ENCODE measurements around the gene LRRFIP1.

The LRRFIP1 gene

DNA sequence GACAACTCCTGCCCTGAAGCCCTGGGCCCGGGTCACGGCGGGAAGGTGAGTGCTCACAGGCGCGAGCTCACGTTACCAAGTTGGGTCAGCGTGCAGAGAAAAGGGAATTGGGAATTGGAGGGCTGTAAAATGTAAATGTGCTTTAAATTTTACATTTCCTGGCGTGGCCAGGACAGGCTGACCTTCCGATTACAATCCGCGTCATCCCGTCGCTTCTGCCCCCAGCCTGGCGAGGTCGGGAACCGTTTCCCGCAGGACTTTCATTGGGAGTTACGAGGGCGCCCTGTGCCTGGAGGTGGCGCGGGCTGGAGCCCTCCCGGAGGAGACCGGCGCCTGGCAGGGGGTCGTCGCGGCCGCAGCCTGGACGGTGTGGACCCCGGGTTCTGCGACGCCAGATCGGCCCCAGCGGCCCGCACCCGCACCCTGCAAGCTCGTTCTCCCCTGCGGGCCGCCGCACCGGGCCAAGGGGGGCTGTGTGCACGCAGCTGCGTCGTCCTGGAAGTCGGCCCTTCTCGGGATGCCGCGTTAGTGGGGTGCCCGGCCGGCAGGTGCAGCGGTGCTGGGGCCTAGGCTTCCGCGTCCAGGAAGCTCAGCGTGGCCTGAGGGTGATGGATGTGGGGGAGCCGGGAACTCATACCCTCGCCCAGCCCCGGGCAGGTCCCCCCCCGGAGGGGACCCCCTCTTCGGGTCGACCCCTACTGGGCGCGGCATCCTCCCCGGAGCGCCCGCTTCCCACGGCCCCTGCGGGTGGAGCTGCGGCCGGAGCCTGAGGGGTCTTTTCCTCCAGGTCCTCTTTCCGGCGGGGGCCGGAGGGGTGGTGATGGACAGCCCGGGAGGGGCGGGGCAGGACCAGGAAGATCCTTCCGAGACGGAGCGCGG lies 63.9 kb downstream of the LRRFIP1 start:
- no peak for DNase-seq

DNA sequence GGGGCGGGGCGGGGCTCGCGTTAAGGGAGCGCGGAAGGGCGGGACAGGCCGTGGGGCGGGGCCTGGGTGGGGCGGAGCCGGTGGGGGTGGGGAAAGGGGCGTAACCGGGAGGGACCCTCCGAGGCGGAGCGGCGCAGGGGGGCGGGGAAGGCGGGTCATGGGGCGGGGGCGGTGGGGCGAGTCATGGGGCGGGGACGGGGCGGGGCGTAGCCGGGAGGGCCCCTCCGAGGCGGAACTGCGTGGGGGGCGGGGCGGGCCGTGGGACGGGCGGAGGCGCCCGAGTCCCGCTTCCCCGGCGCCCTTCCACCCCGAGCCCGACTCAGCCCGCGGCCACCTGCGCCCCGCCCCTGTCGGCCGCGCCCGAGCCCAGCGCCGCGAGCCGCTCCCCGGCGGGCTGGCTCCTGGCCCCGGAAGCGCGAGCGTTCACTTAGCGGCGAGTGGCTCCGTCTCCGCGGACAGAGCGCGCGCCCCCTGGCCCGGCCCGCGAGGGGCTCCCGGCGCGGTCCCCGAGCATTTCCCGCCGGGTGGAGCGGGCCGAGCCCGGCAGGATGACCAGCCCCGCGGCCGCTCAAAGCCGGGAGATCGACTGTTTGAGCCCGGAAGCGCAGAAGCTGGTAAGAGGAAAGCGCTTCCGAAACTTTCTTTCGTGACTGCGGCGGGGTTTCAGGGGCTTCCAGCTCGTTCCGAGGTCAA lies 64.7 kb downstream of the LRRFIP1 start:
- DNase-seq = peak; percentile 96

DNA sequence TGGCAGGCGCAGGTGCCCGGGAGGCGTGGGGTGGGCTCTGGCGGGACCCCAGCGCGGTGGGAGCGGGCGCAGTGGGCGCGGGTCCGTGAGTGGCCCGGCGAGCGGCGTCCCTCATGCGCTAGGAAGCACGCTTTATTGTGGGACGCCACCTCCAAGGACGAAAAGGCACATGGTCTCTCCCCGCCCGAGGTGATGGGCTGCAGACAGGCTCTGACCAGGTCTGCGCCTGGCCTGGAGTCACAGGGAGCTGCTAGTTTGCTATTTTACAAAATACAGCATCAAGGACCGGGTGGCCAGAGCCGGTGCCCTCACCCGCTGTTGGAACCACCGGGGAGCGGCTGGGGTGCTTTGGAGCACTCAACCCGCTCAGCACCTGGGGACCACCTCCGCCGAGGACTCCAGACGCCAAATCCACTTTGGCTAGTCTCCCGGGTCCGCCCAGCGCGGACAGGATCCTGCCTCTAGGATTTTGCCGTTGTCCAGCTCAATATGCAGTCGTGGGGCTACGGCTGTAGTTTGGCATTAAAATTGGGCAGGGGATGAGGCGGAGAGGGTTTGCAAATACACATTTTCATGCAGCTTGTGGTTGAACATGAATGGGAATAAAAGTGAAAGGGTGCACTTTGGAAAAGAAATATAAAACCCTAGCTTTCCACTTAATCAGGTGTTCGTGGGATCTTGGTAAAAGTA lies 65.4 kb downstream of the LRRFIP1 start:
- no peak for DNase-seq

DNA sequence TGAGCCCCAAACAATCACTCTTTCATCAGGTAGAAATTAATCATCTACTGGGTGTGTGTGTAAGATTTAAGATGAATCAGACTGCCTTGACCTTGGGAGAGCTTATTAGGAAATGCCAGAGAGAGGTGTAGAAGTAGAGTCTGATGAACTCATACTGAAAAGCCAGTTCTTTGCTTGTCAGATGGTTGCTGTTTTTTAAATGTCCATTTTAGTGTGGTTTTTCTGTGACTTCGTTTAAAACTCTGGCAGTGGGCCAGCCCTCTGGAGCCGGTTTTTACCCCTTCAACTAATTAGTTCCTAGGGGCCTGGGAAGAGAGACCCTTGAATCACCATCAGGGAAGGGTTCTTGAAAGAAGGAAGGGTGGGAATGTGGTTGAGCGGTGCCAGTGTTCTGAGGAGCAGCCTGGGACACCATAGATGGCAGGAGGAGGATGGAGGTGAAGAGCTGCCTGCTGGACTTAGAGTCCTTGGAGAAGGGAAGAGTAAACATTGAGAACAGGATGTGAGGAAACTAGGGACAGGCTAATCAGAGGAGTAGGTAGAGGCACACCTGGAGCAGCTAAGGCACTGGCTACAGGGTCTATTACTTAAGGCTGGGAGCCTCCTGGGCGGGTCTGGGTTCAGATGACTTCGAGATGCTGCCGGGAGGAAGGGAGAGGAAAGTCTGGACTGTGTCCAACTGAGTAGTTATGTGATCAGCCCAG lies 66.1 kb downstream of the LRRFIP1 start:
- DNase-seq = peak; percentile 69

DNA sequence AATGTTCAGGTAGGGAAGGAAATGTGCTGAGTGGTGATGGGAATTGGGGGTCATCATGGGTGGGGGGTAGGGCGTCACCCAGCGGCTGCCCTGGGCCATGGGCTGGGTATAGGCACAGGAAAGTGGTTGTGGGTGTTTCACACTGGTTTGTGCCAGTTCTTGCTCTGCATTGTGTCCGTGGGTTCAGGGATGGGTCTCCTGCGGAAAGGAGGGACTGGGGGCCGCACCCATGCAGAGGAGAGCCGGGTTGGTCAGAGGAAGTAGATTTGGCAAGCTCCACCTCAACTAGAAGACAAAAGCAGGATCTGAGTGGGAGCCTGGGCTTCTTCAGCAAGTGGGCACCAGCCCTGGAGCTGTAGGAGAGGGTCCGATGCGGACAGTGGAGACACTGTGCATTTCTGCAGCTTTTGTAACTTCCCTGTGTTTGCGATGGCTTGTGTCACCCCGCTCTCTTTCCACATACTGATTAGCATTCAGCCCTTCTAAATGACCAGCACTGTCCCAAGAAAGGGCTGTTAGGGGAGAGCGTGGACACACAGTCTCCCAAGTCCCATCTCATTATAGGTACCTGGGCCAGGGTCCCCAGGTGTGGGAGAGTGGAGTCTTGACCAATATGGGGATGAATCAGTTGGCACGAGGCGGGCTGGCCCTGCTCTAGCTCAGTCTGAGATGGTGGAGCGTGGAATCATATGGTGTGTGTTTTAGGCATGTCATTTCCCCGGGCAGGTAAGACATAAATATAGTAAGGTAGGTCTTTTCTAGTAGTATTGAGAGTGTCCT lies 67.2 kb downstream of the LRRFIP1 start:
- DNase-seq = peak; percentile 53

GRCh38 chr2:237695201-237695780 lies 67.9 kb downstream of the LRRFIP1 start:
- peak; percentile 64 for DNase-seq

- DNase-seq = no peak
Observed at GRCh38 chr2:237696461-237696860, 69.1 kb downstream of the LRRFIP1 start.

DNA sequence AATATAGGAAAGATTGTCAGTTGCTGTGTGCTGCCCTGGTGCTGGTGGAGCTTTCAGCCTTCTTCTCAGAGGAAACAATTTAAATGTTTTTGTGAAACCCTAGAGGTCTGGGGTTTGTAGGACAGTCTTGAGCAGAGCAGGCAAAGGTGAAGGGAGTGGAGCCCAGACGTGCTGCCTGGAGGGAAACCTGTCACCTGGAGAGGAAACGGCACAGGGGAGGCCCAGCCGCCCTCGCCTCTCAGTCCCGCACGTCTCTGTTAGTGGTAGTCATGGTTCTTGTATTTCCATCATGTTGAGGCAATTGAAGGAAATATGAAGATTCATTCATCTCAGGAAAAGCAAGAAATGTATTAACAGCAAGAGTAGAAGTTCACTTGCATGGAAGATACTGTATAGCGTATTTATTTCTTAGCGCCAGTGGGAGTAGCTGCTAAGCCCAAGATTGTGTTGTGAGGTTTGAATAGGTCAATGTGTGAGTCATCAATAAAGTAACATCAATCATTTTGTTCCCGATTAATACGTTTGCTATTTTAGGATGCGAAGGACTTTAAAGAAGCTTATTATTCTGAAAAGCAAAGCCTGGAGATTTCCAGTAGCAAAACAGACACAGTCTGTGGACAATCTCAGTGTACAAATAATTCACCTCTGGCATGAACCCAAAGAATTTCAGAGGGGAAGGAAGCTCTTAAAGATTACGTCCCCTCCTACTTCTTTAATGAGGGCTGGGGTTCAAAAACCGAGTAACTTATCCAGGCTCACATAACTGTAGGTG lies 70.4 kb downstream of the LRRFIP1 start:
- no peak for DNase-seq

DNA sequence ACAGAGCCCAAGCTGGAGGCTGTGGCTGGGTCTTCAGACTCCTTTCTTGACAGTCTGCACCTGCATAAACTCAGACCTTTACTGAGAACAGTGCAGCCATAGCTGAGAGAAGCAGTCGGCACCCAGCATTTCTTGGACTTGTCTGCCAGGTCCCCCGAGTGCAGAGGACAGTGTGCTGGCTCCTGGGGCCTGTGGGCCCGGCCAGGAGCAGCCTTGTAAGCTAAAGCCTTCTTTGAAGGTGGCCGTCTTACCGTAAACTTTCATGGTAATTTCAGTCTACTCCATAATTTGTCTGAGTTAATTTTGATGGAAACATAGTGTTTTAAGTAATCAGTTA lies 70.9 kb downstream of the LRRFIP1 start:
- no peak for DNase-seq

DNA sequence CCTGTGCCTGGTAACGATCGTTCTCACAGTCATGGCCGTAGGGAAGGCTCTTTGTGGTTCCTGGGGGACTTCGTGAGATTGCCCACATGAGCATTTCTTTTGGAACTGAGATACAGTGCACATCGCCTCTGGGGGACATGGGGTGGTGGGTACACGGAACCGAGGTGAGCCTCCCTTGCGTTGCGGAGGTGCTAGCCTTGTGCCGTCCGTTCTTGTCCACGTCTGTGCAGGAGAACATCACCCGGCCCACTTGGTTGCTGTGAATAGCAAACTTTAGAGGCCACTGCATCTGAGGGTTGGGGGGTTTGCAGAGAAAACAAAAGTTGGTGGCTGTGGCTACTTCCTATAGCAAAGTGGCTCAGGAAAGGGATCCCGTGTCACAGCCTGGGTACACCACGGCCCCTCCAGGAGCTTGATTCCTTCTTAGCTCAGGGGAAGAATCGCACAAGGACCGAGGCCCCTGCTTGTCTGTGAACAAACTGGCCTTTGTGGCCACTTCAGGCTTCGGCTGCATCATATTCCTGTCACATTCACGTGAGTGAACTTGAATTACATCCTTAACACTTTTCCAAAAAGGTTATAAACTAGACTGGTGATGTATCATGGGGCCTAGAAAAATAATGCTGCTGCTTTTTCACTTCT lies 72.6 kb downstream of the LRRFIP1 start:
- DNase-seq = no peak

- DNase-seq = peak; percentile 62
Observed at GRCh38 chr2:237700512-237701032, 73.2 kb downstream of the LRRFIP1 start.

DNA sequence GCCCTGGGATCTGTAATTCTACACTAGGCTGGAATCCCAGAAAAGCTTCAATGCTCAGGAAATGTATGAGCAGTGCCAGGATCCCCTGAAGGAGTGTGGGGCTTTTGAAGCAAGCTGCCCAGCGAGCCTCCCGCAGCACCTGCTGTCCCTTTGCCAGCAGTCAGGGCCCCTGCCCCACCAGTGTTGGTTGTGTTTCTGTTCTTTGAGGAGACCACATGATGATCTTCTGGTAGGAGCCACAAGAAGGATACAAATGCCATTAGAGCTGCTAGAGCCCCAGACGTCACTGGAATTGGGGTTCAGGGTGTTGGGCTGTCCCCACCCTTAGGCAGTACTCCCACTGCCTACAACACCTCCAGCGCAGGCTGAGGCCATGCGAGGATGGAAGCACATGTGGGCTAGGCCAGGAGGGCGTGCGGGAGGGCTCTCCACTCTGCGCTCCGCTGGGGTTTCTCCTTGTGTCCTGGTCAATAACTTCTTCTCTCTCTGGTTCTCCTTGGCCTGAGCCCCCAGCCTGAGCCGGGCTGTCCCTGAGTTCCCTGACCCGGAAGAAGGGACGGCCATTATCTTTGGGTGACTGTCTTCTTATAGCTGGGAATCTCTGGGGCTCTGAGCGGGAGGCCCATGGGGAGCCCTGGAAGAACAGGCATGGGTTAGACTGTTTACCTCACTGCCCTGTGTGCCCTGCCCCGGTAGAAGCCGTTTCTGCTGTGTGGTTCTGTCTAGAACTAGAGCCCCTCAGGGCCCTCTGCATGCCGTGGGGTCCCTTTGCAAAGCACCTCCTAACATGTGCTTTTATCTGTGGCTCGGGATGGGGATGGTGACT lies 73.9 kb downstream of the LRRFIP1 start:
- DNase-seq = no peak

DNA sequence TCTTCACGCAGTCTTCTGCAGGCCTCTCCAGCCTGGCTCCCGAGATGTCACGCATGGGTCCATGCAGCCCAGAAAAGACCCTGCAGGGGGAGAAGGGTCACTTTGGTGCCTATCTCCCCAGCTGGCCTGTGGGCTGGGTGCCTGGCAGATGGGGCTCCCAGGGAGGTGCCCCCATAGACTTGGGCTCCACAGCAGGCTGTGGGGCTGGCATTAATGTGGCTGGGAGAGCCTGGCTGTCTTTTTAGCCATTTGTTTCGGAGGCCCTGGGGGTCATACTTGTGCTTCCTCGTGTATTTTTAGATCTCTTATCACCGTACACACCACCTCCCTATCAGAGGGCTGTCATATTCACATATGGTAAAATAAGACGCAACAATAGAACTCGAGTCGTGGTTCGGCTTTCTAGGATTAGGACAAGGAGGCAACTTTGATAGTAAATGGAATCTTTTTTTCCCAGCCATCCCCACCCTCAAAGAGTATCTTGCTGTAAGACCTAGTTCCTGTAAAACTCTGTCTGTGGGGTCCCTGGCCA lies 74.5 kb downstream of the LRRFIP1 start:
- peak; percentile 72 for DNase-seq

DNA sequence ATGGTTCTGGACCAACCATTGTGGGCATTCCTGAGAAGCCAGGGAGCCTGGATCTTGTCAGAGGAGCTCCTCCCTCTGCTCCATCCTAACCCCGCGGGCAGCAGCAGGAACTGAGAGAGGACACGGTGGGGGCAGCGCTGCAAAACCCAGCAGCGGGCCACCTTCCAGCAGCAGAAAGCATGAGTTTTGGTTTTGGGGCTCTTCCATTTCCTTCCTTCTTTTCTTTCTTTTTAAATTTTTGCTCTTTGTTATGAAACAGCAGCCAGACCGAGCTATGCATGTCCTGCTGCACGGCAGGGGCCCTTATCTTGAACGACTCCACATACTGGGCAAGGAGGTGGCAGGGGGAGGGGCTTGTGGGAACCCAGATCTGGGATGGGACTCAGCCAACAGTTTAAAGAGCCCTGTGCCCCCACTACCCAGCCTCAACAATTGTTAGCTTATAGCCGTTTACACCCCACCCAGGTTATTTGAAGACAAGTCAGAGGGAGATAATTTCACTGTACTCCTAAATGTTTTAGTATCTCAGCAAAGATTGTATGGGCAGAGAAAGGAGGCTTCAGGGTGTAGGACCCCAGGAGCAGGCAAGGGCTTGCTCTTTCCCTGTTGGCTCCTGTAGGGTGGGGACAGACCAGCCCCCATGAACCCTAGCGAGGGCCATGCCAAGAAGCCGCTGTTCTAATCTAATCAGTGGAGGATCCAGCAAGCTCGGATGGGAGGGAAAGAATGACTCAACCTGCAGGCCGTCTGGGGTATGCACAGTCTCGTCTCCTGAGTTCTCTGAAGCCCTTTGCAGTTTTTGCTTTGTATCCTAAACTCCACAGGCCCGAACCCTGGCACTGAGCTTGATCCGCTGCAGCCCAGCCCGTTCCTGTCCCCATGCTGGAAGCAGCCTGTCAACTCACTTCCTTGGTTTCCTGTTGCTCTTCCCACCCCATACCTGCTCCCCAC lies 75.3 kb downstream of the LRRFIP1 start:
- peak; percentile 94 for DNase-seq

- DNase-seq = peak; percentile 62
Observed at GRCh38 chr2:237704501-237705434, 77.4 kb downstream of the LRRFIP1 start.

DNA sequence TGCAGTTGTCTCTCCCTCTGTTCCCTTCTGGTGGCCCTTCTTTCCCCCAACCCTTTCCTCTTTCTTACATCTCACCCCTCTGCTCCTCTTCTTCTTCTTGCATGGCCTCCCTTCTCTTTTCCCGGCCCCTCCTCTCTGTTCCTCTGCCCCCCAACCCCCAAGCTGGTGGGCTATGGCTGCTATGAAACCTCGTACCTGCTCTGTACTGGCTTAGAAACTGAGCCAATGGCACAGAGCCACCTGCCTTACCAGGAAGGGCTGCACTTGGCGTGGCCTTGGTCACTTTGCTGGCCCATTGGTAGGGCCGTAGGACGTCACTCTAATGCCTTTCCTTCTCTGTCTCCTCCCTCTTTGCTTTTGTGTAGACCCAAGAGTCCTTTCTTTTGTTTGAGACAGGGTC lies 78.9 kb downstream of the LRRFIP1 start:
- no peak for DNase-seq

DNA sequence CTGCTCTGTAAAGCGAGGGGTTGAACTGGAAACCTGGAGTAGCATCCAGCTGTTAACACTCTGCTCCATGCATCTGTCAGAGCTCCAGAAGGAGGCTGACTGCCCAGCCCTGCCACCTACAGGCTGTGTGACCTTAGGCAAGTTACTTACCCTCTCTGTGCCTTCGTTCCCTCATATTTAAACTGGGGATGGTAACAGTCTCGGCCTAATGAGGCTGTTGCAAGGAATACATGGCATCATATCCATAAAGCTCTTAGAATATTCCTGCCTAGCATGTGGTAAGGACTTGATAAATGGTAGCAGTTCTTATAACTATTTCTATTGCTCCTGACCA lies 80.6 kb downstream of the LRRFIP1 start:
- DNase-seq = no peak
